Measurements from ENCODE around the gene INPP5E. TPM values are rescaled to one million over a fixed set of nuclear protein-coding genes. Genes with fewer than 3 reads are reported as not detected.
"Not testable (repeated sequence)": the region's sequence is repeated elsewhere in the genome, so short reads cannot be mapped to it uniquely, and the experiment has no call there.

INPP5E gene
- total RNA-seq, 3 donors from 2014 or later, result 20.7 to 25.2 (median 22.5) TPM

DNA sequence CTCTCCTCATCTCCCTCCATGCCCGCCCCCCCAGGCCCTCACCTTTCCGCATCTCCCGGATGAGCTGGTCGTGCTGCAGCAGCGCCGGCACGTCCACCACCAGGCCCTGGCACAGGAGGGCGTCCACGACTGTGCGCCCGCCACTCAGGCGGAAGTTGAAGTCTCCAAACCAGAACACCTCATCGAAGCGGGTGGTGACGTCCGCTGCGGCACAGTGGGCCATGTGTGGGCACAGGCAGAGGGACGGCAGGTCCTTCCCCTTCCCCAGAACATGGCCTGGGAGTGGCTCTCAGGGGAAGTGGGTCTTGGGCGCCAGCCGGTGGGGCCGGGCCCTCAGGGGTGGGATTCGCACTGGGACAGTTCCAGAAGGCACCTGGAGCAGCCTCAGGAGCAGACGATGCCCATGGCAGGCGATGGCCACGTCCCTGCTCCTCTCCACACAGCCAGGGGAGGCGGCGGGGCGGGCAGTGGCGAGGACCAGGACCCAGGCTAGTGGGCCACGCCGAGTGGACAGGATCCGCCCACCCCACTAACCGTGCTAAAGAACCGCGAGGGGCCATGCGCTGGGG is 7.8 kb downstream of the INPP5E start:
- H3K4me3 Mint-ChIP-seq, result no peak overlapping the region
- ATAC-seq, result no peak
- no peaks in the 10 kb centered on the region for H3K9me3 Mint-ChIP-seq
- H3K27me3 Mint-ChIP-seq (ENCODE audit: low read depth), result no peaks in the 10 kb centered on the region
- peaks cover 10% of the 10 kb centered on the region for H3K4me1 Mint-ChIP-seq (ENCODE audit: low read depth)
- DNase-seq, result no peak
- H3K36me3 Mint-ChIP-seq (ENCODE audit: insufficient read depth), result peaks cover 5% of the 10 kb centered on the region

DNA sequence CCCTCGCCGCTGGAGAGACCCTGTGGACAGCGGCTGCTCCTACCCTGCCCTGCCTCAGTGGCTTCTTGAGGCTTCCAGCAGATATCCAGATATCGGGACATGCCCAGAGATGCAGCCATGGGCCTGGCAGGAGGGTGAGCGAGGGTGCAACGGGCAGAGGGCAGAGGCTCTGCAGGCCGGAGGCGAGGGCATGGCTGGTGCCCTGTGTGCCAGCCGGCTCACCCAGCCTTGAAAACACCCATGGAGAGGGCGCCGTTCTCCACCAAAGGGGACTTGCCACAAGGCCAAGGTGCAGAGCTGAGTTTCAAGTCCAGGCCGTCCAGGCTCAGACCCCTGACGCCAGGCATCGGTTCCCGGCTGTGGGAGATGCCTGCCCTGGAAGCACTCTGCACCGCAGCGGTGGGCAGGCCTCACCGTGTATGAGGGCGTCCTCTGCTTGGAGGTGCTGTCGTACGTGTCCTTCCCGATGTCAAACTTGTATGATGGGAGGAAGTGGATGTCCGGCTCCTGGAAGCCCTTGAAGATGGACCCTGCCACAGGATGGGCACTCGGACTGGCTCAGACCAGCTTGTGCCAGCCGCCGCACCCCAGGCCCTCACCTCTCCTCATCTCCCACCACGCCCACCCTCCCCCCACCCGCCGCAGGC is 8.9 kb downstream of the INPP5E start:
- Mint-ChIP-seq H3K27me3 (ENCODE audit: low read depth) (no peaks in the 10 kb centered on the region), H3K36me3 (ENCODE audit: insufficient read depth) (peaks cover 2% of the 10 kb centered on the region), H3K9me3 (no peaks in the 10 kb centered on the region), H3K4me3 (no peak overlapping the region), H3K4me1 (ENCODE audit: low read depth) (no peaks in the 10 kb centered on the region)
- DNase-seq (no peak), ATAC-seq (no peak)

DNA sequence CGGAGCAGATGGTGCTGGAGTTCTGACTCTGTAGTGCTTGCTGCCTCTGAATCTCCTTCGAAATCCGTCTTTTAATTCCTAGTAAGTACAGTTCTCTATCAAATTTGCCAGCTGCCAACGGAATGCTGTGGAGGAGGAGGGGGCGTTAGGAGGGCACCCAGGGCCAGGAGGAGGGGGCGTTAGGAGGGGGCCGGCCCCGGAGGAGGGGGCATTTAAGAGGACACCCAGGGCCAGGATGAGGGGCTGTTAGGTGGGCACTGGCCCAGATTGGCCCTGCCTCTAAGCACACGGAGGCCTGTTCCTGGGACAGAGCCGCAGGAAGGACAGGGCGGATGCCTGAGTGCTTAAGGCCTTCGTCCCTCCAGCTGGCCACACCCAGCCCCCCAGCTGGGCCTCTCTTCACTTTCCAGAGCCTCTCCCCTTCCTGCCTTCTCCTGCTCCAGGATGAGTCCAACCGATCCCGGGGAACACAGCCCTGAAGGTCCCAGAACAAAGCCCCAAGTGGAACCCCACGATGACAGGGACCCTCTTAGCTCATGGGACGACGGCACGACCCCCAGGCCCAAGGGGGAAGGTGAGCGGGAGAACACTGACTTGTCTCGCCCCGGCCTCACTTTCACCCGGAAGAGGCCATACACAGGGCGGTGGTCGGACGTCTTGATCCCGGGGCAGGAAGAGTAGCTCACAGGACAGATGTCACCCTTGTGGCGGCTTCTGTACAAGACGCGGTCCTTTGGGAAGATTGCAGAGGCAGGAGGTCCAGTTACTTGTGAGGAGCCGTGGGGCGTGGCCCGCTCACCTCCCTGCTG is 9.8 kb downstream of the INPP5E start:
- no peaks in the 10 kb centered on the region for H3K9me3 Mint-ChIP-seq
- DNase-seq (no peak), ATAC-seq (no peak)
- H3K27me3 Mint-ChIP-seq (ENCODE audit: low read depth), result no peaks in the 10 kb centered on the region
- H3K4me3 Mint-ChIP-seq, result no peak overlapping the region
- peaks cover 2% of the 10 kb centered on the region for H3K36me3 Mint-ChIP-seq (ENCODE audit: insufficient read depth)
- H3K4me1 Mint-ChIP-seq (ENCODE audit: low read depth), result no peaks in the 10 kb centered on the region

DNA sequence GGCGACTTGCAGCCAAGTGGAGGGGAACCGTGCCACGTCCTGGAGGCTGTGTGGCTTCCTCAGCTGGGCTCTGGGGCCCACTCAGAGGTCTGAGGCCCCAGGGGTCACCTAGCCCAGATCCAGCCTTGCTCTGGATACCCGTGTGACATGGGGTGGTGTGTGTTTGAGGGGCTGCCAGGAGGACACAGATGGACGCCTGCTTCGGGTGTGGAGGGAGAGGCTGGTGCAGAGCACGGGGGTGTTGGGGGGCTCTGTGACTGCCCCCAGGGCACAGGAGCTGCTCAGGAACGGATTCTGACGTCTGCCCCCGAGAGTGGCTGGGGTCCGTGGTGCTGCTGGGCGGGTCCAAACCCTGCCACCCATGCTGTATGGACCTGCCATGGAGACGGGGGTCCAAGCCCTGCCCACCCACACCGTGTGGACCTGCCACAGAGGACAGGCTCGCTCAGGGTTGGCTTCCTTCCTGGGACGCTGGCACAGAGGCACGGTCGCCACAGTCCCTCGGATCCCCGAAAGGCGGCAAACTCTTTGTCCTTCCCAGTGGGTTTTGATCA is 10.5 kb downstream of the INPP5E start:
- no peak for DNase-seq
- Mint-ChIP-seq H3K4me1 (ENCODE audit: low read depth) (no peaks in the 10 kb centered on the region), H3K9me3 (no peaks in the 10 kb centered on the region), H3K4me3 (no peak overlapping the region), H3K36me3 (ENCODE audit: insufficient read depth) (peaks cover 2% of the 10 kb centered on the region), H3K27me3 (ENCODE audit: low read depth) (no peaks in the 10 kb centered on the region)
- no peak for ATAC-seq

DNA sequence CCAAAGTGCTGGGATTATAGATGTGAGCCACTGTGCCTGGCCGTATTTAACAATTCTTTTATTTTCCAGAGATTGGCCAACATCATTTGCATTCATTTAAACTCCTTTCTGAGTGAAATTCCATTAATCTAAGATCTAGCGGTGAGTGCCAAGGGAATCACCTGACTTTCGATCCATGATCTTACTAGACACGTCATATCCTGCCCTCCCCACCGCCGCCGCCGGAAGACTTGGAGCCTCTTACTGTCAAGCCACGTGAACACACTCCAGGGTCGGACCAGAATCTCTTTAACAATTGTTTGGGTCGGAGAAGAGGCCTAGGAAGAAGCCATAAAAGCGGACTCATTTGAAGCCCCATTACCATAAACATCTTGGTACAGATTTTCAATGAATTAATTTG is 12.9 kb downstream of the INPP5E start:
- H3K27me3 Mint-ChIP-seq (ENCODE audit: low read depth), result no peaks in the 10 kb centered on the region
- H3K4me1 Mint-ChIP-seq (ENCODE audit: low read depth), result no peaks in the 10 kb centered on the region
- DNase-seq (no peak), ATAC-seq (no peak)
- no peaks in the 10 kb centered on the region for H3K9me3 Mint-ChIP-seq
- peaks cover 6% of the 10 kb centered on the region for H3K36me3 Mint-ChIP-seq (ENCODE audit: insufficient read depth)
- no peak overlapping the region for H3K4me3 Mint-ChIP-seq

DNA sequence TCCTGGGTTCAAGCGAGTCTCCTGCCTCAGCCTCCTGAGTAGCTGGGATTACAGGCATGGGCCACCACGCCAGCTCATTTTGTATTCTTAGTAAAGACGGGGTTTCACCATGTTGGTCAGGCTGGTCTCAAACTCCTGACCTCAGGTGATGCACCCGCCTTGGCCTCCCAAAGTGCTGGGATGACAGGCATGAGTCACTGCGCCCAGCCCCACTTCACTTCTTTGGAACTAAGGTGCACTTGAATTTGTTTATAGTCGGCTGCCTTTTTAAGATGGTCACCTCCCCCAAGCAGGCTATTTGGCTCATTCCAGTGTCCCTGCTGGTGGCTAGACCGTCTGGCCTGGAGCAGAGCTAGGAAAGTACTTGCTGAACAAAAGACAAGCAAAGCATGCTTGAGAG is 14.3 kb downstream of the INPP5E start:
- not testable (repeated sequence) for DNase-seq; H3K36me3 Mint-ChIP-seq (ENCODE audit: insufficient read depth); H3K4me3 Mint-ChIP-seq; H3K4me1 Mint-ChIP-seq (ENCODE audit: low read depth); ATAC-seq; H3K9me3 Mint-ChIP-seq; H3K27me3 Mint-ChIP-seq (ENCODE audit: low read depth)

DNA sequence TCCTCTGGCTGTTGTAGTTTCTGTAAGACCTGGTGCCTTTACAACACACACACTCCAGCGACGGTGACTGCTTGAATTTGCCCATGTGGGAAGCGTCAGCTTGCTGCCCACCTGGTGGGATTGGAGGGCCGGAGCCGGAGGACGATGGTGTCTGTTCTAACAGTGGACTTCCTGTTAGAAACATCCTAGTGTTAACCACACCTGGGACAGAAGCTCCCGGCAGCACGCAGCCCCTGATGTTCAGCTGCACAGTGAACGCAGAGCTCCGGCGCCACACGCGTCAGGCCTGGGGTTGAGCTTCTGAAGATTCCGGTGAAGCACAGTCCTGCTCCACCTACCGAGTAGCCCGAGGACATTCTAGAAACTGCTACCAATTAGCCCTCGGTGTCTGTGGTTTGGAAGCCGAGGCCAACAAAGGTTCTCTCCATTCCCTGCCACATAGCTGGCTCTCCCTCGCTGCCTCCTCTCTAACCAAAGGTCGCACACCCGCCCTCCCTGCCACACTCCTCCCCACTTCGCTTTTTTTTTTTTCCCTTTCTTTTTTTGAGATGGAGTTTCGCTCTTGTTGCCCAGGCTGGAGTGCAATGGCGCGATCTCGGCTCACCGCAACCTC is 14.8 kb downstream of the INPP5E start:
- Mint-ChIP-seq H3K36me3 (ENCODE audit: insufficient read depth) (peaks cover 6% of the 10 kb centered on the region), H3K4me3 (no peak overlapping the region), H3K4me1 (ENCODE audit: low read depth) (no peaks in the 10 kb centered on the region), H3K9me3 (no peaks in the 10 kb centered on the region), H3K27me3 (ENCODE audit: low read depth) (no peaks in the 10 kb centered on the region)
- DNase-seq (no peak), ATAC-seq (peak in 1 of 2 donors; percentile 7)

DNA sequence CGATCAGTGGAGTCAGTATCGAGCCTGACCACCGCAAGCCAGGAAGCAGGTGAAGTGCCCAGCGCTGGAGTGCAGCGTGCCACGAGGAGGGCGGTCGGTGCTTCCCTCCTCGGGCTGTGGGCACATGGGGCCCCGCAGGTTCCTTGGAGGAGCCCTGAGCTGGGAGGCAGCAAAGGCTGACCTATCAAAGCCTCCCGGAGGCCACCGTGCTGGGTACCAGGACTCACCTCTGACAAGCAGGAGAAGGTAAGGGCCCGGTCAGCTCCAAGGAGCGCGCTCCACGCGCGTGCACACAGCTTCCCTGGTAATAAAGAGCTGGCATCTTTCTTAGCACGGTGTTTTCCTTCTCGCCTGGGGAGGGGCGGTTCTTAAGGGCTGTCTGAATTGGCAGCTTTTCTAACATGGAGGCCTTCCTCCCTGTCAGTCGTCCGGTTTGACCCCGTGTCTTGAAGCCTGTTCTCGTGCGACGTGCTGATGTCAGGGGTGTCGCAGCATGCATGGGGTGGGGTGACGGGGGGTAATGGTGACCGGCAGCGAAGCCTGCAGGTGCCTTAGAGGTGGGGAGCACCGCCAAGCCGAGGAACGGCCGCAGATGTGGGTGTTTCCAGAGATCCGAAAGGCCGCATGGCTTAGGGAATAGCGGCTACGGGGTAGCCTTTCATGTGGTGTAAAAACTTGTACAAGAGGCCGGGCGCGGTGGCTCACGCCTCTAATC is 16.1 kb downstream of the INPP5E start:
- ATAC-seq (no peak), DNase-seq (no peak)
- Mint-ChIP-seq H3K27me3 (ENCODE audit: low read depth) (no peaks in the 10 kb centered on the region), H3K36me3 (ENCODE audit: insufficient read depth) (peaks cover 8% of the 10 kb centered on the region), H3K4me1 (ENCODE audit: low read depth) (no peaks in the 10 kb centered on the region), H3K4me3 (no peak overlapping the region), H3K9me3 (no peaks in the 10 kb centered on the region)

DNA sequence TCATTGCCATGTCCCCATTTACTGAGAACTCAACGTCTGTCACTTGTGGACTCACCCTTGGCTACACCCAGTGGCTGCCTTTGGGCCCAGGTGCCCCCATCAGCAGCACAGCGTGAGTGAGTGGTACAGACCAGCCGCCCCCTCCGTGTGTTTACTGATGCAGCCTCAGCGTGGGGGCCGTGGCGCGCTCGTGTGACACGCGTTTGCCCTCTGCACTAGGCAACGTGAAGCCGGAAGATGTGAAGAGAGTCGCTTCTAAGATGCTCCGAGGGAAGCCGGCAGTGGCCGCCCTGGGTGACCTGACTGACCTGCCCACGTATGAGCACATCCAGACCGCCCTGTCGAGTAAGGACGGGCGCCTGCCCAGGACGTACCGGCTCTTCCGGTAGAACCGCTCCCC is 16.8 kb downstream of the INPP5E start:
- Mint-ChIP-seq H3K27me3 (ENCODE audit: low read depth) (no peaks in the 10 kb centered on the region), H3K4me1 (ENCODE audit: low read depth) (no peaks in the 10 kb centered on the region), H3K4me3 (no peak overlapping the region), H3K9me3 (no peaks in the 10 kb centered on the region), H3K36me3 (ENCODE audit: insufficient read depth) (peaks cover 10% of the 10 kb centered on the region)
- ATAC-seq (no peak), DNase-seq (no peak)

DNA sequence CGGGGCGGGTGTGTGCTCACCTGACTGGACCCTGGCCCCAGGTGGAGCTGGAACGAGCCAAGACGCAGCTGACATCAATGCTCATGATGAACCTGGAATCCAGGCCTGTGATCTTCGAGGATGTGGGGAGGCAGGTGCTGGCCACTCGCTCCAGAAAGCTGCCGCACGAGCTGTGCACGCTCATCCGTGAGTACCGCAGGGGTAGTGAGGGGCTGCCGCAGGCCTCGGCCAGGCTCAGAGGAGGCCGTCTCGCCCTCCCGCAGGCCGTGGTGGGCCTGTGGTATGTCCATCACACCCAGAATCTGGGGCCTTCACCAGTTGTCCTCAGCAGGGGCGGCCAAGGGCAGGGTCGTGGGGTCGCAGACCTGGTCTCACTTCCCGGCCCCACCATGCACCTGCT is 17.9 kb downstream of the INPP5E start:
- H3K27me3 Mint-ChIP-seq (ENCODE audit: low read depth), result no peaks in the 10 kb centered on the region
- peaks cover 18% of the 10 kb centered on the region for H3K36me3 Mint-ChIP-seq (ENCODE audit: insufficient read depth)
- H3K9me3 Mint-ChIP-seq, result no peaks in the 10 kb centered on the region
- DNase-seq, result no peak
- H3K4me1 Mint-ChIP-seq (ENCODE audit: low read depth), result no peaks in the 10 kb centered on the region
- ATAC-seq, result no peak
- H3K4me3 Mint-ChIP-seq, result no peak overlapping the region

DNA sequence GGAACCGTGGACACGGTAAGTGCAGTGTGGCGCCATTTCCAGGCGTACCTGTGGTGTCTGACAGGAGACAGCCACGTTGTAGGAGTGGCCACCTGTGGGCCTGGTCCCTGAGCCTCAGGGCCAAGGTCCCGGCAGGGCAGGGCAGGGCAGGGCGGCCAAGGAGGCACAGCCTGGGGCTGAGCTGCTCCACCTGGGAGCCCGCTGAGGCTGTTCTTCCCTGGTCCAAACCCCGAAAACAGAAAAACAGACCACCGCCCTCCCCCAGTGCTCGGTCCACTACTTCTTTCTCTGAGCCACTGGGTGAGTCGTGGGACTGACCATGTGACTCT is 20.6 kb downstream of the INPP5E start:
- Mint-ChIP-seq H3K4me3 (no peak overlapping the region), H3K4me1 (ENCODE audit: low read depth) (no peaks in the 10 kb centered on the region), H3K9me3 (no peaks in the 10 kb centered on the region), H3K36me3 (ENCODE audit: insufficient read depth) (peaks cover 25% of the 10 kb centered on the region), H3K27me3 (ENCODE audit: low read depth) (no peaks in the 10 kb centered on the region)
- DNase-seq (no peak), ATAC-seq (no peak)

DNA sequence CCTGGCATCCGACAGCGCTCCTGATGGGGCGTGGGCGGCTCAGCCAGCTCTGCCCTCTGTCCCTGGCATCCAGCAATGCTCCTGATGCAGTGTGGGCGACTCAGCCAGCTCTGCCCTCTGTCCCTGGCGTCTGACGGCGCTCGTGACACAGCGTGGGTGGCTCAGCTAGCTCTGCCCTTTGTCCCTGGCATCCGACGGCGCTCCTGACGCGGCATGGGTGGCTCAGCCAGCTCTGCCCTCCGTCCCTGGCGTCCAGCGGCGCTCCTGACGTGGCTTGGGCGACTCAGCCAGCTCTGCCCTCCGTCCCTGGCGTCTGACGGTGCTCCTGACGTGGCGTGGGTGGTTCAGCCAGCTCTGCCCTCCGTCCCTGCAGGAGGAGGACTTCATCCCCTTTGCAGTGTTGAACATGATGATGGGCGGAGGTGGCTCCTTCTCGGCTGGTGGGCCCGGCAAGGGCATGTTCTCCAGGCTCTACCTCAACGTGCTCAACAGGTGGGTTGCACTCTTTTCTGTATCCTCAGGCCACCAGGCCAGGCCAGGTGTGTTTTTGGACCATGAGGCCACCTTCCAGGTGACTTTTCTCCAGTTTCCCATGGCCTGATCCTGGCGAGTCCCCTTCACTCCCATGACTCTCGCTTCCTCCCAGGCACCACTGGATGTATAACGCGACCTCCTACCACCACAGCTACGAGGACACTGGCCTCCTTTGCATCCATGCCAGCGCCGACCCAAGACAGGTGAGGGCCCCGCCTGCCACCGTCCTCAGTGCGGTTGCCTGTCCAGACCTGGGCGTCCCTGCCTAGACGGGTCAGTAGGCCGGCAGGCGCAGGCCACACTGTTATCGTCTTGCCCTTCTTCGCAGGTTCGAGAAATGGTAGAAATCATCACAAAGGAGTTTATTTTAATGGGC is 21.2 kb downstream of the INPP5E start:
- H3K9me3 Mint-ChIP-seq, result no peaks in the 10 kb centered on the region
- no peaks in the 10 kb centered on the region for H3K27me3 Mint-ChIP-seq (ENCODE audit: low read depth)
- peaks cover 31% of the 10 kb centered on the region for H3K36me3 Mint-ChIP-seq (ENCODE audit: insufficient read depth)
- DNase-seq, result no peak
- no peak overlapping the region for H3K4me3 Mint-ChIP-seq
- peaks cover 2% of the 10 kb centered on the region for H3K4me1 Mint-ChIP-seq (ENCODE audit: low read depth)
- ATAC-seq, result no peak

DNA sequence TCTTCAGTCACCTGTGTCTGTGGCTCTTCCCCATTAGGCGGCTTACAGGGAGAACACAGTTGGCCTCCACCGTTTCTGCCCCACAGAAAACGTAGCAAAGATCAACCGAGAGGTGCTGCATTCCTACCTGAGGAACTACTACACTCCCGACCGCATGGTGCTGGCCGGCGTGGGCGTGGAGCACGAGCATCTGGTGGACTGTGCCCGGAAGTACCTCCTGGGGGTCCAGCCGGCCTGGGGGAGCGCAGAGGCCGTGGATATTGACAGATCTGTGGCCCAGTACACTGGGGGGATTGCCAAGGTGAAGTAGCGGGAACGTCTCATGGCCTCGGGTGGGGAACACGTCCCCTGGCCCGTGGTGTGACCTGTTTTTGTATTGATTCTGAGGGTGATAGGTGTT is 22.7 kb downstream of the INPP5E start:
- ATAC-seq (no peak), DNase-seq (no peak)
- Mint-ChIP-seq H3K27me3 (ENCODE audit: low read depth) (no peaks in the 10 kb centered on the region), H3K4me1 (ENCODE audit: low read depth) (peaks cover 10% of the 10 kb centered on the region), H3K9me3 (no peaks in the 10 kb centered on the region), H3K4me3 (no peak overlapping the region), H3K36me3 (ENCODE audit: insufficient read depth) (peaks cover 39% of the 10 kb centered on the region)
